Endothelial cell of umbilical vein (primary cell): ENCODE data around the gene CCNF. TPM values are rescaled to one million over a fixed set of nuclear protein-coding genes. Genes with fewer than 3 reads are reported as not detected.

Source experiments
- BruUV-seq: library from RNA; stranded (reverse); fragments of 400-500 nt; replicated peaks from 2 replicates; lab custom pipeline; 2021; lab: Mats Ljungman, UMichigan
- CTCF ChIA-PET: fragments of 300-600, 350-600 bp; sonication (Branson Sonifier 250); formaldehyde crosslinking; loops from one replicate; lab custom pipeline; 2021; ENCODE audit warnings: antibody characterized with exemption, inconsistent platforms; lab: Charles Lee
- POLR2A ChIA-PET: fragments of 300-600, 350-600 bp; sonication (Branson Sonifier 250); formaldehyde crosslinking; loops from one replicate; lab custom pipeline; 2021; ENCODE audit warnings: antibody characterized with exemption, inconsistent platforms; lab: Charles Lee
- DNase-seq: peaks from one replicate; pipeline ENCODE4 v3.0.0-alpha.2; 2011; ENCODE audit warnings: low read depth, low spot score
- FAIRE-seq: peaks from 2 replicates; lab custom pipeline; 2011; peaks lifted over from hg19 to GRCh38; lab: Jason Lieb, UNC
- H2AFZ ChIP-seq: 2 replicates; pipeline ENCODE4 v1.6.0; 2012; ENCODE audit warnings: low read depth, low read length, control low read depth, inconsistent platforms
- H3K27ac ChIP-seq: 2 replicates; pipeline ENCODE4 v1.5.1; 2011; ENCODE audit warnings: low read depth, mild to moderate bottlenecking, control low read depth, low read length, moderate library complexity; ENCODE audit not compliant: insufficient read depth
- H3K27me3 ChIP-seq, 2 experiments: 2 replicates each; pipeline versions ENCODE4 v1.6.0 to v1.6.1; 2011; ENCODE audit warnings: low read length in 2 of 2, mixed read lengths in 1 of 2; ENCODE audit not compliant: control insufficient read depth in 2 of 2, insufficient read depth in 2 of 2
- H3K36me3 ChIP-seq, 2 experiments: 2 replicates in 1 of 2; 3 replicates in 1 of 2; pipeline ENCODE4 v1.5.1; 2011; ENCODE audit warnings: low read length in 2 of 2, mild to moderate bottlenecking in 1 of 2, moderate library complexity in 1 of 2; ENCODE audit not compliant: control insufficient read depth in 2 of 2, insufficient read depth in 2 of 2; ENCODE audit errors: extremely low read depth in 1 of 2
- H3K4me1 ChIP-seq: 3 replicates; pipeline ENCODE4 v1.5.1; 2011; ENCODE audit warnings: mild to moderate bottlenecking, low read length; ENCODE audit not compliant: control insufficient read depth, insufficient read depth; ENCODE audit errors: extremely low read depth
- H3K4me2 ChIP-seq: 2 replicates; pipeline ENCODE4 v1.6.1; 2011; ENCODE audit warnings: low read length, control low read depth, mixed read lengths; ENCODE audit not compliant: insufficient read depth
- H3K4me3 ChIP-seq, 3 experiments: fragments of 200-600 bp in 1 of 3; sonication (generic), shearing (Covaris generic) in 1 of 3; replicated peaks in 1 of 3; 2 replicates each; pipeline ENCODE4 v1.5.1; 2011 to 2016; ENCODE audit warnings: control low read depth in 3 of 3, low read length in 3 of 3, mild to moderate bottlenecking in 2 of 3, inconsistent platforms in 1 of 3, low read depth in 1 of 3, moderate library complexity in 1 of 3; ENCODE audit not compliant: insufficient read depth in 1 of 3
- H3K79me2 ChIP-seq: 2 replicates; pipeline ENCODE4 v1.6.0; 2012; ENCODE audit warnings: low read length, inconsistent platforms; ENCODE audit not compliant: control insufficient read depth, insufficient read depth
- H3K9ac ChIP-seq: replicated peaks from 2 replicates; pipeline ENCODE3; 2011; ENCODE audit warnings: low read length, control low read depth; ENCODE audit not compliant: insufficient read depth; ENCODE audit errors: extremely low read depth
- H3K9me1 ChIP-seq: replicated peaks from 3 replicates; pipeline ENCODE4 v1.6.0; 2011; ENCODE audit warnings: mild to moderate bottlenecking, low read length; ENCODE audit not compliant: control insufficient read depth, insufficient read depth; ENCODE audit errors: extremely low read depth
- H3K9me3 ChIP-seq: replicated peaks from 2 replicates; pipeline ENCODE4 v1.5.1; 2012; ENCODE audit warnings: low read length, inconsistent platforms; ENCODE audit not compliant: control insufficient read depth, insufficient read depth
- H4K20me1 ChIP-seq: replicated peaks from 2 replicates; pipeline ENCODE3; 2011; ENCODE audit warnings: mild to moderate bottlenecking, low read length; ENCODE audit not compliant: control insufficient read depth, insufficient read depth; ENCODE audit errors: extremely low read depth
- CTCF ChIP-seq, 2 donors: IDR thresholded peaks; 1 replicate in 1 of 2; 2 replicates in 1 of 2; pipeline ENCODE4 v1.5.1; 2011; ENCODE audit warnings: low read length in 2 of 2, mild to moderate bottlenecking in 2 of 2, moderate library complexity in 2 of 2, control low read depth in 1 of 2, inconsistent platforms in 1 of 2, low read depth in 1 of 2; ENCODE audit not compliant: insufficient read depth in 1 of 2; ENCODE audit errors: extremely low read depth in 1 of 2
- EZH2 ChIP-seq: IDR thresholded peaks from 2 replicates; pipeline ENCODE4 v1.6.1; 2012; ENCODE audit warnings: borderline replicate concordance, low read depth, mild to moderate bottlenecking, moderate library complexity, low read length, inconsistent platforms; ENCODE audit not compliant: severe bottlenecking
- FOS ChIP-seq: IDR thresholded peaks from 2 replicates; pipeline ENCODE4 v1.6.1; 2011; ENCODE audit warnings: mild to moderate bottlenecking, low read length, moderate library complexity, borderline replicate concordance; ENCODE audit not compliant: insufficient read depth
- GATA2 ChIP-seq: IDR thresholded peaks from 2 replicates; pipeline ENCODE4 v1.7.0; 2011; ENCODE audit warnings: low read depth, mild to moderate bottlenecking, moderate library complexity, mixed read lengths, low read length; ENCODE audit not compliant: insufficient read length, insufficient read depth
- JUN ChIP-seq: IDR thresholded peaks from 2 replicates; pipeline ENCODE4 v1.6.1; 2011; ENCODE audit warnings: borderline replicate concordance, low read depth; ENCODE audit not compliant: insufficient read length, insufficient read depth
- MAX ChIP-seq: IDR thresholded peaks from 2 replicates; pipeline ENCODE4 v1.6.1; 2011; ENCODE audit not compliant: insufficient read depth, insufficient read length
- MYC ChIP-seq: IDR thresholded peaks from one replicate; pipeline ENCODE4 v1.6.1; 2011; ENCODE audit warnings: mild to moderate bottlenecking, low read depth, low read length
- POLR2A ChIP-seq: IDR thresholded peaks from 2 replicates; pipeline ENCODE4 v1.6.1; 2012; ENCODE audit warnings: low read depth, mild to moderate bottlenecking, control low read depth, low read length
- POLR2AphosphoS5 ChIP-seq: IDR thresholded peaks from 2 replicates; pipeline ENCODE4 v1.6.1; 2012; ENCODE audit warnings: low read depth, mild to moderate bottlenecking, control low read depth, low read length, moderate library complexity; ENCODE audit not compliant: insufficient read depth
- dilution Hi-C: fragments of 300-500 bp; cut with MboI; formaldehyde crosslinking; loops from one replicate; pipeline ENCODE4 v1.15.0; 2019; ENCODE audit warnings: low sequenced_read_pairs; ENCODE audit not compliant: extremely low pct_ligation_motif_present
- intact Hi-C: fragments of 100-400 bp; cut with micrococcal nuclease; formaldehyde crosslinking; loops from one replicate; pipeline ENCODE4 v1.10.0; 2022
- polyA plus RNA-seq, 4 experiments: library from polyadenylated mRNA; depleted of rRNA in 3 of 4; stranded (reverse) in 3 of 4; unstranded in 1 of 4; fragments of >200 nt; gene quantifications; 2 replicates each; pipeline versions ENCODE4 v1.2.1 to v1.2.3, GENCODE V29; 2011 to 2012; ENCODE audit warnings: missing spikeins in 1 of 4
- total RNA-seq: library from RNA; stranded (reverse); gene quantifications from 2 replicates; pipeline ENCODE4 v1.2.3, GENCODE V29; 2021

Gene CCNF
- total and polyA plus RNA-seq, 2 donors (not counting 3 experiments of a cell fraction or from before 2014, with no cell fraction given), result 13.9 to 48.9 TPM

- no peak overlapping the region for H3K27ac ChIP-seq
- ChIA-PET CTCF (no interaction called here), POLR2A (no interaction called here)
- H3K27me3 ChIP-seq, result no peaks in the 10 kb centered on the region
- no peak for FAIRE-seq
- H3K9me1 ChIP-seq, result no peaks in the 10 kb centered on the region
- no peak overlapping the region for H3K4me2 ChIP-seq
- H3K4me1 ChIP-seq, result no peaks in the 10 kb centered on the region
- intact Hi-C loops (no loop called here), dilution Hi-C loops (no loop called here)
- H3K4me3 ChIP-seq, result no peak overlapping the region
- TF ChIP-seq GATA2, result no peak
- no peak for TF ChIP-seq CTCF (IDR thresholded peaks at IDR 0.05; ENCODE audit: extremely low read depth in 1 of 2, insufficient read depth in 1 of 2, low read depth in 1 of 2, low read length in 2 of 2)
- TF ChIP-seq POLR2A, result no peak
- no peak for TF ChIP-seq EZH2
- TF ChIP-seq POLR2AphosphoS5, result no peak
- TF ChIP-seq MAX, result no peak
- no peak for TF ChIP-seq MYC
- no peak for TF ChIP-seq JUN
- no peak for TF ChIP-seq FOS
- H2AFZ ChIP-seq, result no peak overlapping the region
- H3K9me3 ChIP-seq, result no peaks in the 10 kb centered on the region
- H3K9ac ChIP-seq, result no peak overlapping the region
- H4K20me1 ChIP-seq, result no peaks in the 10 kb centered on the region
- no peaks in the 10 kb centered on the region for H3K36me3 ChIP-seq
- DNase-seq, result no peak
- no TSS peak for BruUV-seq
- no peaks in the 10 kb centered on the region for H3K79me2 ChIP-seq
Measured at GRCh38 chr16:2507052-2507659, 77.9 kb downstream of the CCNF start.
